K562 (cell line): ENCODE data around the gene ANKS1B. TPM values are rescaled to one million over a fixed set of nuclear protein-coding genes. Genes with fewer than 3 reads are reported as not detected.

ENCODE experiments used
- ATF7 ChIP-seq: fragments of 450-650 bp; IDR thresholded peaks from 2 replicates; pipeline ENCODE4 v1.7.1; 2014; ENCODE audit warnings: mild to moderate bottlenecking, moderate library complexity
- ELF2 ChIP-seq: fragments of 250-450 bp; sonication (Bioruptor Pico); IDR thresholded peaks from 2 replicates; pipeline ENCODE4 v1.5.0; 2021; ENCODE audit warnings: mild to moderate bottlenecking
- ELK3 ChIP-seq: fragments of 450-650 bp; formaldehyde crosslinking; IDR thresholded peaks from 2 replicates; pipeline ENCODE4 v1.4.0; 2020; ENCODE audit warnings: mild to moderate bottlenecking
- HINFP ChIP-seq: fragments of 450-650 bp; conservative IDR thresholded peaks from 2 replicates; pipeline ENCODE4 v1.6.1; 2016; ENCODE audit warnings: missing genetic modification characterization, low read depth, mild to moderate bottlenecking, control low read depth, missing compliant biosample characterization
- MAFG ChIP-seq: fragments of 450-650 bp; conservative IDR thresholded peaks from 2 replicates; pipeline ENCODE4 v1.6.1; 2016; ENCODE audit warnings: missing genetic modification characterization, missing compliant biosample characterization
- MITF ChIP-seq: IDR thresholded peaks from 2 replicates; pipeline ENCODE4 v1.6.1; 2014; ENCODE audit warnings: antibody characterized with exemption
- POLR2G ChIP-seq: fragments of 200-400 bp; formaldehyde crosslinking; IDR thresholded peaks from 2 replicates; pipeline ENCODE4 v1.6.1; 2017; ENCODE audit warnings: low read depth, mild to moderate bottlenecking, antibody characterized with exemption, low read length, moderate library complexity
- RERE ChIP-seq: sonication (generic); formaldehyde crosslinking; IDR thresholded peaks from 2 replicates; pipeline ENCODE4 v1.8.0; 2023; ENCODE audit warnings: missing genetic modification reagents, mild to moderate bottlenecking, borderline replicate concordance
- USF2 ChIP-seq: sonication (generic); formaldehyde crosslinking; IDR thresholded peaks from 2 replicates; pipeline ENCODE4 v1.5.0; 2020; ENCODE audit warnings: missing genetic modification reagents
- ZNF398 ChIP-seq: fragments of 250-450 bp; sonication (Bioruptor Pico); IDR thresholded peaks from 2 replicates; pipeline ENCODE4 v1.8.0; 2021; ENCODE audit warnings: moderate library complexity, mild to moderate bottlenecking, inconsistent platforms
- ZNF639 ChIP-seq, 2 experiments: fragments of 200-800 bp in 1 of 2; sonication (Bioruptor generic) in 1 of 2; sonication (generic) in 1 of 2; formaldehyde crosslinking in 1 of 2; IDR thresholded peaks in 1 of 2; conservative IDR thresholded peaks in 1 of 2; 2 replicates each; pipeline versions ENCODE4 v1.5.0 to v1.6.1; 2016 to 2020; ENCODE audit warnings: missing compliant biosample characterization in 1 of 2, missing genetic modification characterization in 1 of 2, missing genetic modification reagents in 1 of 2
- polyA plus RNA-seq, 8 experiments: library from polyadenylated mRNA; depleted of rRNA in 4 of 8; stranded (reverse) in 5 of 8; unstranded in 3 of 8; fragments of >200 nt; fragmentation: Nextera tagmentation in 2 of 8; fragmentation: Illumina TruSeq in 1 of 8; extraction: Ambion mirVana in 2 of 8; extraction: Trizol in 1 of 8; gene quantifications; 2 replicates each; pipeline versions ENCODE4 v1.2.1 to v1.2.3, GENCODE V29; 2011 to 2014; ENCODE audit warnings: inconsistent platforms in 1 of 8, missing spikeins in 1 of 8
- total RNA-seq, 7 experiments: library from RNA; depleted of rRNA in 6 of 7; stranded (reverse); fragments of >200 nt in 6 of 7; fragmentation: Illumina TruSeq in 2 of 7; extraction: Trizol in 2 of 7; gene quantifications; 2 replicates each; pipeline versions ENCODE4 v1.2.1 to v1.2.3, GENCODE V29; 2011 to 2021; ENCODE audit warnings: low replicate concordance in 1 of 7

The ANKS1B gene
- total and polyA plus RNA-seq, 9 of the 15 experiments (the other 6 are each of a cell fraction or from before 2014, with no cell fraction given) = 0.04 to 0.47 (median 0.28) TPM; not detected in 4

GRCh38 chr12:99068993-99069747 lies 915.6 kb downstream of the ANKS1B start (continued):
- TF ChIP-seq ELK3 (CRISPR knock-in tag) = no peak
- no peak for TF ChIP-seq MITF
- TF ChIP-seq HINFP = no peak
- TF ChIP-seq ELF2 (CRISPR knock-in tag) = no peak
- no peak for TF ChIP-seq RERE (CRISPR knock-in tag)
- no peak for TF ChIP-seq ATF7
- no peak for TF ChIP-seq POLR2G
- TF ChIP-seq USF2 (CRISPR knock-in tag) = no peak
- no peak for TF ChIP-seq ZNF639 (CRISPR knock-in tag; conservative IDR thresholded peaks at IDR 0.05 in 1 of 2, IDR thresholded peaks at IDR 0.05 in 1 of 2)
- no peak for TF ChIP-seq MAFG
- TF ChIP-seq ZNF398 = no peak
